ENCODE results near the gene LRRC52.

The LRRC52 gene

DNA sequence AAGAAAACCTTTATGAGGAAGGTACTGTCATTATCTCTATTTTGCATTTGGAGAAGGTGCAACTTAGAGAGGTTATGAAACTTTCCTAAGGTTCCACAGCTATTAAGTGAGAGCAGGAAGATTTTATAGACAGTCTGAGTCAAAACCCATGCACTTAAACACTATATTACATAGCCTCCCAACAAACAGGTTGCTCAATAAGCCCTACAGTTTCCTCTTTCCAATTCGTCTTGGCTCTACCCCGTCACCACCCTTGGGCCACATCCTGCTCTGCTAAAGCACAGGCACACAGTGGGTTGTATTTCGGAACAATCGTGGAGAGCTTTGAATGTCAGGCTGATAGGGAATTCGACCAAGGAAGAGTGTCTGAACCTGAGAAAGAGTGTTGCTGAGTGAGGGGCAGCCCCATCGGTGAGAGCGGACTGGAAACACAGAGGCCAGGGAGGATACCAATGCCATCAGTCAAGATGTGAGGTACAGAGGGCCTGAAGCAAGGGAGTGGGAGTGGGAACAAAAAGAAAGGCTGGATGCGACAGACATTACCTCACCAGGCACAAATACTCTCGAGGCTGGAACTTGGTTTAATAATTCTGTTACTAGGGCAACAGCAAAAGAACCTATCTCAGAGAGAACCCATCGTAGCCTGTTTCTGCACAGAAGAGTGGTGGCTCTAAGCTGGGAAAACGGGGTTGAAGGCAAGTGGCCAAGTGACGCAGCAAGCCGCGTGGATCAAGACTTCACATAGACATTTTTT lies 6.3 kb upstream of the LRRC52 start:
- no peaks in the 10 kb centered on the region for H3K36me3 ChIP-seq (ENCODE audit: control insufficient read depth in 5 of 5, insufficient read depth in 5 of 5, low read length in 5 of 5)
- H3K9me3 ChIP-seq (ENCODE audit: control insufficient read depth in 5 of 5, low read length in 5 of 5), result no peaks in the 10 kb centered on the region
- no peak overlapping the region for H3K27ac ChIP-seq (ENCODE audit: low read depth, low read length)
- H3K4me3 ChIP-seq (ENCODE audit: low read depth in 1 of 5, low read length in 5 of 5), result no peak overlapping the region
- peaks cover 0 to 16% (median 9%) of the 10 kb centered on the region in 5 donors for H3K4me1 ChIP-seq (ENCODE audit: control insufficient read depth in 5 of 5, insufficient read depth in 5 of 5, low read length in 5 of 5)
- H3K27me3 ChIP-seq (ENCODE audit: control insufficient read depth in 5 of 5, insufficient read depth in 4 of 5, low read length in 5 of 5), result no peaks in the 10 kb centered on the region
- no peak overlapping the region for H3K9ac ChIP-seq (ENCODE audit: low read length in 5 of 5)

DNA sequence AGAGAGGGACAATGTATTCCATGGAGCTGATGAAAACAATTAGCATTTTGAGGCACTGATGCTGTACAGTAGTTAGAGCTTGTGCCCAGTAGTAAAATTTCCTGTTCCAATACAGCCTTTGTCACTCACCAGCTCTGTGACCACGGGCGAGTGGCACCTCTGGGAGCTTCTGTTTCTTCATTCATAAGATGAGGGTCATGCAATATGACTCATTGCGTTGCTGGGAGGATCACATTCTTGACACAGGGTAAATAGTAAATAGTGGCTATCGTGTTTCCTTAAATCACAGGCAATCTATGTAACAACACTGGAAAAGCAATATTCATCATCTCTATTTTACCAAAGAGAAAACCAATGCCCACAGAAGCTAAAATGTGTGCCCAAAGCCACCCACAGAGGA lies 4.5 kb upstream of the LRRC52 start:
- Histone ChIP-seq H3K36me3 (ENCODE audit: control insufficient read depth in 5 of 5, insufficient read depth in 5 of 5, low read length in 5 of 5) (no peaks in the 10 kb centered on the region), H3K27ac (ENCODE audit: low read depth, low read length) (no peak overlapping the region), H3K9me3 (ENCODE audit: control insufficient read depth in 5 of 5, low read length in 5 of 5) (no peaks in the 10 kb centered on the region), H3K9ac (ENCODE audit: low read length in 5 of 5) (no peak overlapping the region), H3K4me1 (ENCODE audit: control insufficient read depth in 5 of 5, insufficient read depth in 5 of 5, low read length in 5 of 5) (peaks cover 0 to 18% (median 7%) of the 10 kb centered on the region in 5 donors), H3K4me3 (ENCODE audit: low read depth in 1 of 5, low read length in 5 of 5) (no peak overlapping the region), H3K27me3 (ENCODE audit: control insufficient read depth in 5 of 5, insufficient read depth in 4 of 5, low read length in 5 of 5) (no peaks in the 10 kb centered on the region)

DNA sequence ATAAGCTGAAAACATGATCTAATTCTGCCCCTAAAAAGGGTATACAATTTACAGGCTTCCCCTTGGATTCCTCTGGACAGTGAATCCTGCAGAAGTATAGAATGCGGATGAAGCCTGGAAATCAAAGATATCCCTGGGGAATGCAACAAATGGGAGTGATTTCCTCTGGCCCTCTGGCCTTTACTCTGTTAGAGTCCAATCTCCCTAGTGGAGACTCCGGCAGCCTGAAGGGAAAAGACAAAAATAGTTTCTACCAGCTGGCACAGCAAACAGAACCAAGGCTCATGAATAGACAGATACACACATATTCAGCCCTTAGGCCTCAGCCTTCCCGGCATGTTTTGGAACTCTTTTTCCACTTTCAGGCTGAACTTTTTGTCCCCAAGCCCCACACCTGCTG lies 3.9 kb upstream of the LRRC52 start:
- H3K9me3 ChIP-seq (ENCODE audit: control insufficient read depth in 5 of 5, low read length in 5 of 5), result no peaks in the 10 kb centered on the region
- no peak overlapping the region for H3K4me3 ChIP-seq (ENCODE audit: low read depth in 1 of 5, low read length in 5 of 5)
- H3K9ac ChIP-seq (ENCODE audit: low read length in 5 of 5), result no peak overlapping the region
- H3K27me3 ChIP-seq (ENCODE audit: control insufficient read depth in 5 of 5, insufficient read depth in 4 of 5, low read length in 5 of 5), result no peaks in the 10 kb centered on the region
- no peaks in the 10 kb centered on the region for H3K36me3 ChIP-seq (ENCODE audit: control insufficient read depth in 5 of 5, insufficient read depth in 5 of 5, low read length in 5 of 5)
- no peak overlapping the region for H3K27ac ChIP-seq (ENCODE audit: low read depth, low read length)
- peaks cover 0 to 18% (median 7%) of the 10 kb centered on the region in 5 donors for H3K4me1 ChIP-seq (ENCODE audit: control insufficient read depth in 5 of 5, insufficient read depth in 5 of 5, low read length in 5 of 5)

DNA sequence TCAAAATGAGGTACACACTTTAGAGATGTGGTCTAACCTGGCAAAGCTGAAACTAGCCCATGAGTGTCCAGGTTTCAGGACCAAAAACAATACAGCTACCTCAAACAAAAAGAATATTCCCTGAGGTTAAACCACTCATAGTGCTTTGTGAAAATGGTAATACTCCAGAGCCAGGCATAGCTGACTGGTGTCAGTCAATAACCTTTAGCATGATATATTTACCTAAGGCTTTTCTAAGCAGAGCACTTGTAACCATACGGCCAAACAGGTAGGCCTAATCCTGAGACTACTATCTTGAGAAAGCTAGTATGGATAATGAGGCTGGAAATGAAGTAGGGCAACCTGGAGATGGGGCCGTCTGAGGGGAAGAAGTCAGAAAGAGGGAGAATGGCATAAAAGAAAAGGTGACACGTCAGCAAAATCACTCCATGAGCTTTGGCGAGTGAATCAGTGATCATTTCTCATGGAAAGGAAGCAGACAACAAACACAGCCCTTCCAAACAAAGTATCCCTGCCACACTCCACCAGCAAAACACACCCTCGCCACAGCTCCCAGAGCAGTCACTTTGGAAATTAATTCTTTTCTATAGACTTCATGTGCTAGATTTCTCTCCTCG lies 1.7 kb upstream of the LRRC52 start:
- H3K36me3 ChIP-seq (ENCODE audit: control insufficient read depth in 5 of 5, insufficient read depth in 5 of 5, low read length in 5 of 5), result no peaks in the 10 kb centered on the region
- peaks cover 0 to 3% (median 0%) of the 10 kb centered on the region in 5 donors for H3K27me3 ChIP-seq (ENCODE audit: control insufficient read depth in 5 of 5, insufficient read depth in 4 of 5, low read length in 5 of 5)
- H3K4me3 ChIP-seq (ENCODE audit: low read depth in 1 of 5, low read length in 5 of 5), result no peak overlapping the region
- no peaks in the 10 kb centered on the region for H3K9me3 ChIP-seq (ENCODE audit: control insufficient read depth in 5 of 5, low read length in 5 of 5)
- no peak overlapping the region for H3K27ac ChIP-seq (ENCODE audit: low read depth, low read length)
- H3K9ac ChIP-seq (ENCODE audit: low read length in 5 of 5), result no peak overlapping the region
- peaks cover 0 to 18% (median 7%) of the 10 kb centered on the region in 5 donors for H3K4me1 ChIP-seq (ENCODE audit: control insufficient read depth in 5 of 5, insufficient read depth in 5 of 5, low read length in 5 of 5)

DNA sequence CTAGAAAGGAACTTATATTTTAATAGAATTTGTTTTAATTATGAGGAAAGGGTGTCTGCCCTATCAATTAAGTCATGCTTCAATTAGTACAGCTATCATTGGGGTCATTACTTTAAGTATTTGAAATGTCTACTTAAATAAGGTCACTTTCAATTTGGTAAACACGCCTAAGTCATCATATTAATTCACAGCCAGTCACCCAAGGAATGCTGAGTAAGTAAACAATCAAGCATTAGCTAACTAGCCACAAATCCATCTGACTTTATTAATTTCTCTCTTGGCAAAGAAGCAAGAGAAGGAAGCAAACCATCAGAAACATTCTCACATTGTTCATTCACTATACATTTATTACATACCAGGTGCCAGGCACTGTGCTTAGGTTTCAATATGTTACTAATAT lies 1.2 kb upstream of the LRRC52 start:
- Histone ChIP-seq H3K9me3 (ENCODE audit: control insufficient read depth in 5 of 5, low read length in 5 of 5) (no peaks in the 10 kb centered on the region), H3K36me3 (ENCODE audit: control insufficient read depth in 5 of 5, insufficient read depth in 5 of 5, low read length in 5 of 5) (no peaks in the 10 kb centered on the region), H3K27me3 (ENCODE audit: control insufficient read depth in 5 of 5, insufficient read depth in 4 of 5, low read length in 5 of 5) (peaks cover 0 to 3% (median 0%) of the 10 kb centered on the region in 5 donors), H3K9ac (ENCODE audit: low read length in 5 of 5) (no peak overlapping the region), H3K4me1 (ENCODE audit: control insufficient read depth in 5 of 5, insufficient read depth in 5 of 5, low read length in 5 of 5) (peaks cover 0 to 18% (median 7%) of the 10 kb centered on the region in 5 donors), H3K27ac (ENCODE audit: low read depth, low read length) (no peak overlapping the region), H3K4me3 (ENCODE audit: low read depth in 1 of 5, low read length in 5 of 5) (no peak overlapping the region)

DNA sequence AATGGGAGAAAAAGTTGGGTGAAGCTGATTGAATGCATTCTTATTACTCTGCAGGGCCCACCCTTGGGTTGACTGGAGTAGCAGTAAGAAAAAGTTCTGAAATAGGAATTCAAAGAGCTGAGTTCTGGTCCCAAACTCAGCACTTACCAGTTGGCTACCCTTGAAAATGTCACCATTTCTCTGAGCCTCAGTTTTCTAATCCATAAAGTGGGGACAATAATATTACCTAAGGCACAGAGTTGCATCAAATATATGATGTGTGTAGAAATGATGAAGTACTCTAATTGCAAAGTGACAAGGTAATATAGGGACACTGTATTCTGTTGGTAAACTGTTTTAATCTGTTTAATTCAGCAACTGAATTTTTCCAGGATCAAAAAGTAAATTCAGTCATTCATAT lies 1.2 kb downstream of the LRRC52 start:
- peaks cover 0 to 12% (median 6%) of the 10 kb centered on the region in 5 donors for H3K4me1 ChIP-seq (ENCODE audit: control insufficient read depth in 5 of 5, insufficient read depth in 5 of 5, low read length in 5 of 5)
- H3K9ac ChIP-seq (ENCODE audit: low read length in 5 of 5), result no peak overlapping the region
- peaks cover 0 to 3% (median 0%) of the 10 kb centered on the region in 5 donors for H3K27me3 ChIP-seq (ENCODE audit: control insufficient read depth in 5 of 5, insufficient read depth in 4 of 5, low read length in 5 of 5)
- H3K9me3 ChIP-seq (ENCODE audit: control insufficient read depth in 5 of 5, low read length in 5 of 5), result no peaks in the 10 kb centered on the region
- no peak overlapping the region for H3K4me3 ChIP-seq (ENCODE audit: low read depth in 1 of 5, low read length in 5 of 5)
- H3K27ac ChIP-seq (ENCODE audit: low read depth, low read length), result no peak overlapping the region
- no peaks in the 10 kb centered on the region for H3K36me3 ChIP-seq (ENCODE audit: control insufficient read depth in 5 of 5, insufficient read depth in 5 of 5, low read length in 5 of 5)

DNA sequence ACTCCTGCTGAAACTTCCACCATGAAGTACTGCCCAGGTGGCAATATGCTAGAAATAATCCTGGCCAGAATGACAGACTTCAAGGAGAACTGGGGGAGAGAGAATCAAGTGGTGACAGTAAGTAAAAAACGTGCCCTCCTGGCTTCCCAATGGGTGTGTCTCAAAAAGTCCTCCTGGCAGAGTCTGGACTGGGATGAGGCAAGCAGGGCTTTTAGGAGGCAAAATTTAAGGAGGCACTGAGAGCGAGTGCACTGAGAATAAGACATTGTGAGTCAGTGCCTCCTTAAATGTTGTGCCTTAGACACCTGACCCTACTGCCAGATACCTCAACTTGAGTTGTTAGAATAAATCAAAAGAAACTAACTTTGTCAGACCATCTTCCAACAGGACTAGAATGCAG lies 2.2 kb downstream of the LRRC52 start:
- no peaks in the 10 kb centered on the region for H3K36me3 ChIP-seq (ENCODE audit: control insufficient read depth in 5 of 5, insufficient read depth in 5 of 5, low read length in 5 of 5)
- H3K27me3 ChIP-seq (ENCODE audit: control insufficient read depth in 5 of 5, insufficient read depth in 4 of 5, low read length in 5 of 5), result peaks cover 0 to 3% (median 0%) of the 10 kb centered on the region in 5 donors
- no peaks in the 10 kb centered on the region for H3K9me3 ChIP-seq (ENCODE audit: control insufficient read depth in 5 of 5, low read length in 5 of 5)
- no peak overlapping the region for H3K9ac ChIP-seq (ENCODE audit: low read length in 5 of 5)
- peaks cover 0 to 6% (median 4%) of the 10 kb centered on the region in 5 donors for H3K4me1 ChIP-seq (ENCODE audit: control insufficient read depth in 5 of 5, insufficient read depth in 5 of 5, low read length in 5 of 5)
- no peak overlapping the region for H3K4me3 ChIP-seq (ENCODE audit: low read depth in 1 of 5, low read length in 5 of 5)
- no peak overlapping the region for H3K27ac ChIP-seq (ENCODE audit: low read depth, low read length)

DNA sequence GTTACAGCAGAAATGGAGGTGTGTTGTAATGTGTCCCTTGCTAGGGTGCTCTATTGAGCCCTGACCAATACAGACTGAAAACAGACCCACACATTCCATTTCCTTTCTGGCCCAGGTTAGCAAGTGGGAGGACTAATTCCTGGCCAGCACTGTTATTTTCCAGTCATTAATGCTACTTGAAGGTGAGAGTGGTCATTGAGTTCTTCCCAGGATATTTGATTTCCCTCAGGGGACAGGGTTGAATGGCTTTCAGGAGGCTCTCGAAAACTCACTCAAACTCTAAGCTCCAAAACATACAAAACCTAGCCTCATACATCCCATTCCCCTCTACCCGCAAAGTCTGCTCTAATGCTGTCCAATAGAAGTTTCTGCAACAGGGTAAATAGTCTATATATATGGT lies 6.2 kb downstream of the LRRC52 start:
- no peaks in the 10 kb centered on the region for H3K36me3 ChIP-seq (ENCODE audit: control insufficient read depth in 5 of 5, insufficient read depth in 5 of 5, low read length in 5 of 5)
- H3K4me3 ChIP-seq (ENCODE audit: low read depth in 1 of 5, low read length in 5 of 5), result no peak overlapping the region
- H3K9me3 ChIP-seq (ENCODE audit: control insufficient read depth in 5 of 5, low read length in 5 of 5), result no peaks in the 10 kb centered on the region
- H3K4me1 ChIP-seq (ENCODE audit: control insufficient read depth in 5 of 5, insufficient read depth in 5 of 5, low read length in 5 of 5), result no peaks in the 10 kb centered on the region
- H3K27ac ChIP-seq (ENCODE audit: low read depth, low read length), result no peak overlapping the region
- H3K27me3 ChIP-seq (ENCODE audit: control insufficient read depth in 5 of 5, insufficient read depth in 4 of 5, low read length in 5 of 5), result peaks cover 0 to 7% (median 0%) of the 10 kb centered on the region in 5 donors
- no peak overlapping the region for H3K9ac ChIP-seq (ENCODE audit: low read length in 5 of 5)

DNA sequence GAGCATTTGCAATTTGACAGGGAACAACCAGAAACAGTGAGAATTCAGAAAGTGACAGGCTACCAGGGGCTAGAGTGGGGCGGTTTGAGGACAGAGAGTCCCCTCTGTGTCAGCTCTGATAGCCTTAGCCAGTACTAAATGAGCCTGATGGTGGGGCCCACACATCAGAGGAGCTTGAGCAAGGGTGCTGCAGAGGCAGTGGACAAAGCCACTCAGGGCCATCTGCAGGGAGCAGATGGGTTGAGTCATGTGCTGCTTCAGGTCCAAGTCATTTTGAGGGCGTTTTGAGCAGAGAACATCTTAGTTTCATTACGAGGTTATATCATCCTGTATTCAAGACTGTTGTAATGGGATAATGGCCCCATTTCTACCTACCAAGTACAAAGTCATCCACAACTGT lies 7.7 kb downstream of the LRRC52 start:
- Histone ChIP-seq H3K9ac (ENCODE audit: low read length in 5 of 5) (no peak overlapping the region), H3K27me3 (ENCODE audit: control insufficient read depth in 5 of 5, insufficient read depth in 4 of 5, low read length in 5 of 5) (peaks cover 0 to 7% (median 0%) of the 10 kb centered on the region in 5 donors), H3K9me3 (ENCODE audit: control insufficient read depth in 5 of 5, low read length in 5 of 5) (no peaks in the 10 kb centered on the region), H3K36me3 (ENCODE audit: control insufficient read depth in 5 of 5, insufficient read depth in 5 of 5, low read length in 5 of 5) (no peaks in the 10 kb centered on the region), H3K27ac (ENCODE audit: low read depth, low read length) (no peak overlapping the region), H3K4me1 (ENCODE audit: control insufficient read depth in 5 of 5, insufficient read depth in 5 of 5, low read length in 5 of 5) (no peaks in the 10 kb centered on the region), H3K4me3 (ENCODE audit: low read depth in 1 of 5, low read length in 5 of 5) (no peak overlapping the region)

DNA sequence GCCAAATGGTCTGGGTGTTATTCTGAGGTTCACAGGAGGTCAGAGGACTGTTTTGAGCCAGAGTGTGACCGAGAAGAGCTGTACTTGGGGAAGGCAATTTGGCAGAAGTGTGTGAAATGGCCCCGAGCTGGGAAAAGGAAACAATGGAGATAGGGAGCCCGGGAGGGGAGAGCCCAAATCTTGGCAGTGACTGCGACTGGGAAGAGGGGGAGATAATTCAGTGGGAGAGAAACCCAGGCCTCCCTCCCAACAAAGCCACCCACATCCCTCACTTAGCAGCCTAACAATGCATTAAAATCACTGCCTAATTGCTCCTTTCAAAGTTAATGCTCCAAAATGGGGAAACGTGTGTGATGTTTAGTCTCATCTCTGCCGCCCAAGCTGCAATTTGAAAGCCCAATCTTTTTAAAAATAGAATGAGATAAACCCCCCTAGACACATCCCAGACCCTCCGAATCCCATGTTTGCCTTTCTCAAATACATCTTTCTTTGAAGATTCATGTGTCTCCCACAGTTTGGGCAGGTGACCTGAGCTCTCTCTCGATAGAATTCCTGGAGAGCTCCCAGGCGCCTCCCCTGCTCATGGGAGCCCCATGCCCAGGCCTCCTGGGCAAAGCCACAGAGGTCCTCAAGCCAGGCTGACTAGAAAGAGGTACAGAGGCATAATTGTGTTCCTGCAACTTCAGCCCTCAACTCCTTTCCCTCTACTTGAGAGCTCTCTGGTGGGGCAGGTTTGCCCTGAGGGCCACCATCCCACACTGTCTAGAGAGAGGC lies 17.3 kb downstream of the LRRC52 start:
- Histone ChIP-seq H3K36me3 (ENCODE audit: control insufficient read depth in 5 of 5, insufficient read depth in 5 of 5, low read length in 5 of 5) (no peaks in the 10 kb centered on the region), H3K9ac (ENCODE audit: low read length in 5 of 5) (no peak overlapping the region), H3K4me3 (ENCODE audit: low read depth in 1 of 5, low read length in 5 of 5) (no peak overlapping the region), H3K27ac (ENCODE audit: low read depth, low read length) (no peak overlapping the region), H3K4me1 (ENCODE audit: control insufficient read depth in 5 of 5, insufficient read depth in 5 of 5, low read length in 5 of 5) (peaks cover 0 to 3% (median 0%) of the 10 kb centered on the region in 5 donors), H3K9me3 (ENCODE audit: control insufficient read depth in 5 of 5, low read length in 5 of 5) (no peaks in the 10 kb centered on the region), H3K27me3 (ENCODE audit: control insufficient read depth in 5 of 5, insufficient read depth in 4 of 5, low read length in 5 of 5) (peaks cover 0 to 11% (median 0%) of the 10 kb centered on the region in 5 donors)
